Activated B cell treated with CpG ODN at 0.5 μM for 24 hours (primary cell): ENCODE results near the gene IL10RA. TPM values are rescaled to one million over a fixed set of nuclear protein-coding genes. Genes with fewer than 3 reads are reported as not detected.
A peak's percentile ranks its signal among the peaks of the same experiment; 100 is the strongest.

Experiments used
- ATAC-seq: fragments of 200-7000 bp; cut with Tn5 transposase; one replicate; pipeline ENCODE4 v1.10.0; 2021; ENCODE audit warnings: low read depth, mild to moderate bottlenecking, moderate library complexity
- CTCF ChIA-PET: fragments of 350-600 bp; sonication (Branson Sonifier 250); formaldehyde crosslinking; loops from one replicate; lab custom pipeline; 2021; ENCODE audit warnings: antibody characterized with exemption; lab: Charles Lee
- POLR2A ChIA-PET: fragments of 350-600 bp; sonication (Branson Sonifier 250); formaldehyde crosslinking; loops from one replicate; lab custom pipeline; 2021; ENCODE audit warnings: antibody characterized with exemption; lab: Charles Lee
- DNase-seq: peaks from one replicate; pipeline ENCODE4 v3.0.0; 2022
- H3K27ac Mint-ChIP-seq: one replicate; pipeline ENCODE4 v1.8.0; 2020; ENCODE audit warnings: mixed read lengths
- H3K27me3 Mint-ChIP-seq: one replicate; pipeline ENCODE4 v1.8.0; 2021; ENCODE audit warnings: mixed read lengths
- H3K36me3 Mint-ChIP-seq: one replicate; pipeline ENCODE4 v1.8.0; 2021; ENCODE audit warnings: low read depth, mixed read lengths
- H3K4me1 Mint-ChIP-seq: one replicate; pipeline ENCODE4 v1.8.0; 2021; ENCODE audit warnings: mixed read lengths
- H3K4me3 Mint-ChIP-seq: one replicate; pipeline ENCODE4 v1.8.0; 2020; ENCODE audit warnings: mild to moderate bottlenecking, mixed read lengths
- H3K9me3 Mint-ChIP-seq: one replicate; pipeline ENCODE4 v1.8.0; 2020; ENCODE audit warnings: mixed read lengths
- intact Hi-C: fragments of 100-400 bp; cut with micrococcal nuclease; formaldehyde crosslinking; loops from one replicate; pipeline ENCODE4 v1.15.1; 2024
- total RNA-seq: library from RNA; stranded (reverse); gene quantifications from 2 replicates; pipeline ENCODE4 v1.2.3, GENCODE V29; 2022
- TF ChIP-seq, protein P1 (sequence below): fragments of 200-600 bp; IDR thresholded peaks from one replicate; pipeline ENCODE4 v1.8.0; 2022; ENCODE audit warnings: antibody characterized with exemption, mild to moderate bottlenecking

IL10RA gene
- total RNA-seq, 1 donor from 2014 or later, result 350 TPM

DNA sequence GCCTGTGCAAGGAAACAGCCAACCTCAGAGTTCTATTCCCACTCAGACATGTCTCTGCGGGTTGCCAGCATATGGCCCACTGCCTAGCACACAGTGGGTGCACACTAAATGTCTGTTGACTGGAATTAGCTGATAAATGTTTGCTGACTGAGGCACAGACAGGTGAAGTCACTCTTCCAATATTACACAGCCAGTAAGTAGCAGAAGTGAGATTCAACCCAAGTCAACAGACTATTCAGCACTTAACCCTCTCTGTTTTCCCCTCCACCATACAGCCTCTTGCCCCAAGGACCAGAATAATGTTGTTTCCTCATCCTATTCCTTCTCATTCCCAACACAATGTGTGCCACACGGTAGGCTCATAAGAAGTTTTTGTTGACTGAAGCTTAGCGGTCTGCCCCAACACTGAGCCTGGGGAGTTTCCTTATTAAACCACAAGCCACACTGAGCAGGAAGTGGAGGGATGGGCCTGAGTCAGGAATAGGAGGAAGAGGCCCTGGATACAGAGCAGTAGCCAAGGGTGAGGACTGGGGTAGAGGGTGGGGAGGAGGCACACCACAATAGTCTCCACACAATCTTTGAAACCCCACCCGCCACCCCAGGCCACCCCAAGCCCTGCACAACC is 15.7 kb upstream of the IL10RA start:
- H3K27me3 Mint-ChIP-seq, result no peaks in the 10 kb centered on the region
- H3K9me3 Mint-ChIP-seq, result no peaks in the 10 kb centered on the region
- ATAC-seq (peak; percentile 69), DNase-seq (no peak)
- H3K4me3 Mint-ChIP-seq, result no peak overlapping the region
- CTCF ChIA-PET, result interaction anchor here (1.0 kb wide), 1 partner anchor 24 kb away, joined by 3 read pairs; no protein-coding TSS in a partner anchor
- intact Hi-C loops, result no loop called here
- H3K4me1 Mint-ChIP-seq, result peaks cover 26% of the 10 kb centered on the region
- TF ChIP-seq, protein P1, sequence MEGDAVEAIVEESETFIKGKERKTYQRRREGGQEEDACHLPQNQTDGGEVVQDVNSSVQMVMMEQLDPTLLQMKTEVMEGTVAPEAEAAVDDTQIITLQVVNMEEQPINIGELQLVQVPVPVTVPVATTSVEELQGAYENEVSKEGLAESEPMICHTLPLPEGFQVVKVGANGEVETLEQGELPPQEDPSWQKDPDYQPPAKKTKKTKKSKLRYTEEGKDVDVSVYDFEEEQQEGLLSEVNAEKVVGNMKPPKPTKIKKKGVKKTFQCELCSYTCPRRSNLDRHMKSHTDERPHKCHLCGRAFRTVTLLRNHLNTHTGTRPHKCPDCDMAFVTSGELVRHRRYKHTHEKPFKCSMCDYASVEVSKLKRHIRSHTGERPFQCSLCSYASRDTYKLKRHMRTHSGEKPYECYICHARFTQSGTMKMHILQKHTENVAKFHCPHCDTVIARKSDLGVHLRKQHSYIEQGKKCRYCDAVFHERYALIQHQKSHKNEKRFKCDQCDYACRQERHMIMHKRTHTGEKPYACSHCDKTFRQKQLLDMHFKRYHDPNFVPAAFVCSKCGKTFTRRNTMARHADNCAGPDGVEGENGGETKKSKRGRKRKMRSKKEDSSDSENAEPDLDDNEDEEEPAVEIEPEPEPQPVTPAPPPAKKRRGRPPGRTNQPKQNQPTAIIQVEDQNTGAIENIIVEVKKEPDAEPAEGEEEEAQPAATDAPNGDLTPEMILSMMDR, result no peak
- no peak overlapping the region for H3K27ac Mint-ChIP-seq
- POLR2A ChIA-PET, result interaction anchor here (0.7 to 1.8 kb wide), 6 partner anchors 9 to 40 kb away, joined by 3 to 9 read pairs (median 6); partner anchors contain the start of gene IL10RA
- H3K36me3 Mint-ChIP-seq, result no peaks in the 10 kb centered on the region

DNA sequence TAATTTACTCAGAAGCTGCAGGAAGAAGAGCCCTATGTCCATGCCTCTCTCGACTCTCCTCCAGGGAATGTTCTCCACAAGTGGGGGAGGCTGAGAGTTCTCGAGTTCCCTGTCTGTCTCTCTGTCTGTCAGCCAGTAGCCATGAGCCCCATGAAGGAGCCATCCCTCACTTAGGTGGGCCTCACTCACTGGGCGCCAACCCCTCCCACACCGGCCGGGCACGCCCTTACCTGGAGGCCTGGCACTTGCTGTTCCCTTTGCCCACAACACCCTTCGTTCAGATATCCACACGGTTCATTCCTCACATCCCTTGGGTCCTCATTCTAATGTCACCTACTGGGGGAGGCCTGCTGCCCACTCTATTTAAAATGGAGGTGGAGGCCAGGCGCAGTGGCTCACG is 14.2 kb upstream of the IL10RA start:
- ChIA-PET CTCF (no interaction called here), POLR2A (interaction anchor here (41.6 kb wide), 1 partner anchor 21 kb away, joined by 930 read pairs; no protein-coding TSS in a partner anchor)
- intact Hi-C loops, result loop anchor here (2.0 kb wide), 1 partner anchor 13 kb away; no protein-coding TSS in a partner anchor
- Mint-ChIP-seq H3K27me3 (no peaks in the 10 kb centered on the region), H3K9me3 (no peaks in the 10 kb centered on the region), H3K4me1 (peaks cover 35% of the 10 kb centered on the region), H3K27ac (no peak overlapping the region), H3K36me3 (peaks cover 2% of the 10 kb centered on the region), H3K4me3 (no peak overlapping the region)
- TF ChIP-seq, protein P1, result no peak
- no peak for DNase-seq
- ATAC-seq, result no peak

DNA sequence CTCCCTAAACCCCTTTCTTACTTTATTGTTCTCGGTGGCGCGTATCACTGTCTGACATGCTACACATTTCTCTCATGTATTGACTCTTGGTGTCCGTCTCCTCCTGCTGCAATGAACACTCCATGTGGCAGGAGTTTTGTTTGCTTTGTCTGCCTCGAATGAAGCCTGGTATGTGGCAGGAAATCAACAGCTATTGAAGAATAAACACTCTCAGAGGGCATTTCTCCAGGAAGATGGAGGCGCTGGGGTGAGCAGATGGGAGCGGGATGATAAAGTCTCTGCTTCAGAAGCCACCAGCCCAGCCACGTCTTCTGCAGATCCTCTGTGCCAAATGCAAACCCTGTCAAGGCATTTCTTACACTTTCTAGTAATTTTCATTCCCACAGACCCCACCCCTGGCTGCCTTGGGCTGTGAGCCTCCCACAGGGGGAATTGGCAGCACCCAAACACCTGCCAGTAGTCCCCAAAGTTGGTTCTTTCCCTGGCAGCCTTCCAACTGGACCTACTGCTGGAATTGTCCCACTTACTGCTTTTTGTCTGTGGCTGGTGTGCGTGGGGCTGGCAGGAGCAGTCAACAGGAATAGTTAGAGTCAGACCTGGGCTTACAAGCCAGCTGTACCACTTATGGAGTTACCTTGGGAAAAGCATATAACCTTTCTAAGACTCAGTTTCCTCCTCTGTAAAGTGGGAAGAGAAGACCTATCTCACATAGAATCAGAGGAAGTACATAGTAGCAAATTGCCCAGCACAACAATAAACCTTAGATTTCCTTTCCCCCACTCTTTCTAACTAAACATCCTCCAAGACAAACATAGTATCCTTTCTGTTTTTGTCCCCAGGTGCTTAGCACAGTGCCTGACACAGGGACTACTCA is 13.3 kb upstream of the IL10RA start:
- no peaks in the 10 kb centered on the region for H3K9me3 Mint-ChIP-seq
- ChIA-PET POLR2A (interaction anchor here (7.9 to 41.6 kb wide), 2 partner anchors 14 to 22 kb away, joined by 69 to 930 read pairs; partner anchors contain the start of gene IL10RA), CTCF (interaction anchor here (1.3 kb wide), 1 partner anchor 11 kb away, joined by 4 read pairs; no protein-coding TSS in a partner anchor)
- H3K27me3 Mint-ChIP-seq, result no peaks in the 10 kb centered on the region
- no peak for DNase-seq
- intact Hi-C loops, result loop anchor here (2.0 kb wide), 1 partner anchor 14 kb away; no protein-coding TSS in a partner anchor
- ATAC-seq, result no peak
- H3K4me3 Mint-ChIP-seq, result no peak overlapping the region
- H3K27ac Mint-ChIP-seq, result no peak overlapping the region
- H3K36me3 Mint-ChIP-seq, result peaks cover 5% of the 10 kb centered on the region
- H3K4me1 Mint-ChIP-seq, result peaks cover 43% of the 10 kb centered on the region
- TF ChIP-seq, protein P1, result no peak

DNA sequence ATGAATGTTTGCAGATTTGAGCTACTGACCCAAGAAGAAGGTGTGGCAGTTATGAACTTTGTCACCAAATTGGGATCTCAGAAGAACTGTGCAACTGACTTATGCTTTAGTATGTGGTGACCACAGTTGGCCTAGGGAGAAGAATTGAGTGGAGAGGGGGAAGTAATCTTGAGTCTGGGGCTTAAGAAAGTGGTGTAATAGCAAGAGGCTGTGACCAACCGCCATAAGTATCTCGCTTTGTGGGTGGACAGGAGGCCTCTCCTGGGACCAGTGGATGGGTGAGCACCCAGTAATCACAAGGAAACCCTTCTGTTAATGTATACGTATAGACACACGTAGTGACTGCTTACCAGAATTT is 12.7 kb upstream of the IL10RA start:
- peaks cover 47% of the 10 kb centered on the region for H3K4me1 Mint-ChIP-seq
- H3K27me3 Mint-ChIP-seq, result no peaks in the 10 kb centered on the region
- H3K9me3 Mint-ChIP-seq, result no peaks in the 10 kb centered on the region
- POLR2A ChIA-PET, result interaction anchor here (7.9 to 41.6 kb wide), 2 partner anchors 14 to 23 kb away, joined by 69 to 930 read pairs; partner anchors contain the start of gene IL10RA
- H3K27ac Mint-ChIP-seq, result no peak overlapping the region
- ATAC-seq (no peak), DNase-seq (no peak)
- intact Hi-C loops, result loop anchor here (2.0 kb wide), 1 partner anchor 15 kb away; no protein-coding TSS in a partner anchor
- peaks cover 7% of the 10 kb centered on the region for H3K36me3 Mint-ChIP-seq
- CTCF ChIA-PET, result interaction anchor here (1.3 kb wide), 1 partner anchor 10 kb away, joined by 4 read pairs; no protein-coding TSS in a partner anchor
- H3K4me3 Mint-ChIP-seq, result no peak overlapping the region
- TF ChIP-seq, protein P1, result no peak
